Activated gamma-delta T cell treated with Interleukin-2 at 50 U/mL for 16 hours (primary cell): Measurements from ENCODE around the gene ECPAS.
"Not testable (repeated sequence)": the region's sequence is repeated elsewhere in the genome, so short reads cannot be mapped to it uniquely, and the experiment has no call there.

ENCODE experiments used
- DNase-seq: peaks from one replicate; pipeline ENCODE4 v3.0.0-alpha.2; 2020

ECPAS gene

GRCh38 chr9:111475195-111475594 is 9.0 kb downstream of the ECPAS start:
- no peak for DNase-seq

GRCh38 chr9:111474385-111474784 is 9.8 kb downstream of the ECPAS start:
- no peak for DNase-seq

DNA sequence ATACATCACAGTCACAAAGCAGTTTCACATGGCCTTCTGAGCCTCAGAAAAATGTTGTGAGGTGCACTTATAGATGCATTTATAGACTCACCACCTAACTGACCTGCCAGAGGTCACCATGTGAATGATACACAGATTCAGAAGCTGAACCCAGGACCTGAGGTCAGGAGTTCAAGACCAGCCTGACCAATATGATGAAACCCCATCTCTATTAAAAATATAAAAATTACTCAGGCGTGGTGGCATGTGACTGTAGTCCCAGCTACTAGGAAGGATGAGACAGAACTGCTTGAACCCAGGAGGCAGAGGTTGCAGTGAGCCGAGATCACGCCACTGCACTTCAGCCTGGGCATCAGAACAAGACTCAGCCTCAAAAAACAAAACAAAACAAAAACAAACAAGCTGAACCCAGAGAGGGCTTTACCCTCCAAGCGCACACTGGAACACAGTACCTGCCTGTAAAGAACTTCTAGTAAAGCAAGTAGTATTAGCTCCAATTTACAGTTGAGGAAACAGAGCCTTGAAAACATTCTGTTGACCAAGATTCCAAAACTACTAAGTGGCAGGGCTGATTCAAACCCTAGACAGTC is 16.3 kb downstream of the ECPAS start:
- no peak for DNase-seq

- no peak for DNase-seq
Measured at GRCh38 chr9:111463048-111463447, 21.1 kb downstream of the ECPAS start.

GRCh38 chr9:111458139-111459009 is 25.8 kb downstream of the ECPAS start:
- DNase-seq: no peak

GRCh38 chr9:111456529-111456928 is 27.7 kb downstream of the ECPAS start:
- no peak for DNase-seq

DNA sequence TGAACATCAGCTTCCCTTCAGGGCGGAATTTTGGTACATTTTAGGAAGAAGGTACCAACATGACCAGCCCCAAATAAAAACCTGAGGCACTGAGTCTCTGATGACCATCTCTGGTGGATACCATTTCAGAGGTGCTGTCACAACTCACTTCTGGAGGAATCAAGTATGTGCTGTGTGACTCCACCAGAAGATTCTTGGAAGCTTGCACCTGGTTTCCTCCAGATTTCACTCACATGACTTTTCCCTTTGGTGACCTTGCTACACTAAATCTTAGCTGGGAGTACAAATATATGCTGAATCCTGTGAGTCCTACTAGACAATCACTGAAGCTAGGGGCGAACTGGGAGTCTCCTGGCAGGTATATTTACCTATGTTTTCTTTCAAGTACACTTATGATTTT is 28.5 kb downstream of the ECPAS start:
- DNase-seq: no peak

DNA sequence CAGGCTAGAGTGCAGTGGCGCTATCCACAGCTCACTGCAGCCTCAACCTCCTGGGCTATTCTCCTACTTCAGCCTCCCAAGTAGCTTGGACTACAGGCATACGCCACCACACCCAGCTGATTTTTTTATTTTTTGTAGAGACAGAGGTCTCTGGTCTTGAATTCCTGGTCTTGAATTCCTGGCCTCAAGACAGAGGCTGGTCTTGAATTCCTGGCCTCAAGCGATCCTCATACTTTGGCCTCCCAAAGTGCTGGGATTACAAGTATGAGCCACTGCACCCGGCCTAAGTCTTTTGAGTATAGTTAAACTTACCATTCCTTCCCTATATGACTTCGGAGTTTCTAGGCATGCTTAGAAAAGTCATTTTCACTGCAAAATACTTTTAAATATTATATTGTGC is 29.4 kb downstream of the ECPAS start:
- no peak for DNase-seq

DNA sequence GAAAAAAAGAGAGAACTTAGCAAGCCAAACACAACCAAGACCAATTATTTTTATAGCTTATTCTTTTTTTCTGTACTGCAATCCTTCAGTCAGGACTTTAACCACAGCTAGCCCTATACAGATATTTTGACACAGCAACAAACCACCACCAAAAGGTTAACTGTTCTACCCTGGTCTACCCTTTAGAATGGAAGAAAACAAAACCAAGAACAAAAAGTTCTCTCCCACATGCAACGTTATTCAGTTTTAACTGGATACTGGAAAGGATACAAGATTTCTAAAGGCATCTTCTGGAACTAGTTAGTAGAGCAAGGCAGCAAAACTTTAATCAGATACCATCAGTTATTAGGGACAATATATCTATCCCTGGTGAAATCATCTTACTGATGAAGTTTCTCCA is 32.6 kb downstream of the ECPAS start:
- no peak for DNase-seq

DNA sequence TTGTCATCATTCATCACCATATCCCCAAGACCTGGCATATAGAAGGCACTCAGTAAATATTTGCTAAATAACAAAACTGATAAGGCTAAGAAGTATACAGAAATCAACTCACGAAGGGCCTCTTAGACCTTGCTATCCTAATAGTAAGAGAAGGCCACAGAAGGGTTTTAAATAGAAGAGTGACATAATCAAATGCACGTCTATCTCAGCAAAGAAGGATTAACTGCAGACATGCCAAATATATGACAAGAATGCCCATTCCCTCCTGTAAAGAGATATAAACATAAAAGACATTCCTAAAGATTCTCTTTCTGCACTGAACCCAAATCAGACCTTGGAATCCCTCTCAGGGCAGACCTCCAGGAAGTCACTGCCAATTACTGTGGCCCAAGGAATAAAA is 34.1 kb downstream of the ECPAS start:
- no peak for DNase-seq

GRCh38 chr9:111449705-111450104 is 34.5 kb downstream of the ECPAS start:
- no peak for DNase-seq

DNA sequence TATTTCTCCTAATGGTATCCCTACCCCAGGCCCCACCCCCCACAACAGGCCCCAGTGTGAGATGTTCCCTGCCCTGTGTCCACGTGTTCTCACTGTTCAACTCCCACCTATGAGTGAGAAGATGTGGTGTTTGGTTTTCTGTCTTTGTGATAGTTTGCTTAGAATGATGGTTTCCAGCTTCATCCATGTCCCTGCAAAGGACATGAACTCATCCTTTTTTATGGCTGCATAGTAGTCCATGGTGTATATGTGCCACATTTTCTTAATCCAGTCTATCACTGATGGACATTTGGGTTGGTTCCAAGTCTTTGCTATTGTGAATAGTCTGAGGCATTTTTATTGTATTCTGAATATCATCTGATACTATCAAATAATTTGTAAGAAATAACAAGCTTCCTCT is 38.4 kb downstream of the ECPAS start:
- not testable (repeated sequence) for DNase-seq

- DNase-seq: no peak
Measured at GRCh38 chr9:111443454-111443853, 40.7 kb downstream of the ECPAS start.

- DNase-seq: no peak
Measured at GRCh38 chr9:111442360-111443027, 41.7 kb downstream of the ECPAS start.

GRCh38 chr9:111440226-111440625 is 44.0 kb downstream of the ECPAS start:
- no peak for DNase-seq

DNA sequence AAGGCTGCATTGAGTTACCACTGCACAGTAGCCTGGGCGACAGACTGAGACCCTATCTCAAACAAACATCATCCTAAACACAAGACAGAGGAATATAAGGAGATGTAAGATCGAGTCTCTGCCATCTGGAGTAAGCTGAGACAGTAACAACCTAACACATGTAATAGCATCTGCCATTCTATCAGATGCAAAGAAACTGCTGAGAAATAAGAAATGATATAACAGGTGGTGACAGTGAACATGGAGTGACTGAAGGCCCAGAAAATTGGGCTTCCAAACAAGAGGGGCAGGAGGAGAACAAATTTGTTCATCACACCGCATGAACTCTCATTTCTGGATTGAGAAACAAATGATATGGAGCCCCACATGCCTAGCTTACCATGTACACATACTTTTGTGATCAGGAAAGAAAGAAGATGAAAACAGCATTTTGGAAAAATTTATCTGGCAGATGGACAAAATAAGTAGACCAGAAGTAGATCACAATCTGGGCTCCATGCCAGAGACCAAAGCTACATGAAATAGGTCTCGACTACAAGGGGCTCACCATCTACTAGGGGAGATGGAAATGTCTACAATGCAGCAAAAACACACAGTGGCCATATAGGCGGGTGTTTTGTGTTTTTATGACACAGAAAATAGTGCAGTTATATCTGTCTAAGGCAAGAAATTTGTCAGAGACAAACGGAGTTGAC is 45.5 kb downstream of the ECPAS start:
- DNase-seq: no peak

DNA sequence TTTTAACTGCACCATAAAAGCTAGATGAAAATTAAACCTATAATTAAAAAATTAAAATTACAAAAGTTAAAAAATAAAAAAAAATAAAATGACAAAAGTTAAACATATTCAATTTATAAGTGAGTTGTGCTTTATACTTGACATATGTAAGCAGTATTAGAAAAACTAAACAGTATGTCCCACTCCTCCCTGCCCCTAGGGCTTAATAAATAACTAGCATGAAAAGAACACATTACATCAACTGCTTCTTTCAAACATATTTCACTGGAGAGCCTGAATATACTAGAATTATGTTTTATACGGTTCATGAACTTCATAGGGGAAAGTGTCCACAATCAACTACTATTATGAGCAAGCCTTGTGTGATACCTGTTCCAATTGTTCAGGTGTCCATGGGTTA is 47.6 kb downstream of the ECPAS start:
- DNase-seq: no peak

DNA sequence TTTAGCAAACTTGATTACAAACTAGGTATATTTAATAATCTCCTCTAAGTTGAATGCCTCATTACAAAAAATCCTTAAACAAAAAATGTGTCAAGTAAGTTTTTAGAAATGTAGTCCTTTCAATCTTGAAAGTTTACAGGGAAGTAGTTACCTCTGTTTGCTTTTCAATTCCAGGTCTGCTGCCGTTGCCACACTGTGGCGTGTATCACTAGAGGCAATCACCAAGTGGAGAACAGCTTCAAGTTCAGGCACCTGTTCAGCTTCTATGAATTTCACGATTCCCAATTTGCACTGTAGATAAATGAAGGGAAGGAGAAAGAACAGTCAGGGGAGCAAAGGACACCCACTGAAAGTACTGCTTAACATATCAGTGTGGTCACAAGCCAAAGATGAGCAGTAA is 51.1 kb downstream of the ECPAS start:
- DNase-seq: no peak

GRCh38 chr9:111431684-111432083 is 52.5 kb downstream of the ECPAS start:
- DNase-seq: no peak

- DNase-seq: no peak
Measured at GRCh38 chr9:111429175-111429574, 55.0 kb downstream of the ECPAS start.

GRCh38 chr9:111427186-111427585 is 57.0 kb downstream of the ECPAS start:
- DNase-seq: no peak

- no peak for DNase-seq
Measured at GRCh38 chr9:111423389-111423788, 60.8 kb downstream of the ECPAS start.

DNA sequence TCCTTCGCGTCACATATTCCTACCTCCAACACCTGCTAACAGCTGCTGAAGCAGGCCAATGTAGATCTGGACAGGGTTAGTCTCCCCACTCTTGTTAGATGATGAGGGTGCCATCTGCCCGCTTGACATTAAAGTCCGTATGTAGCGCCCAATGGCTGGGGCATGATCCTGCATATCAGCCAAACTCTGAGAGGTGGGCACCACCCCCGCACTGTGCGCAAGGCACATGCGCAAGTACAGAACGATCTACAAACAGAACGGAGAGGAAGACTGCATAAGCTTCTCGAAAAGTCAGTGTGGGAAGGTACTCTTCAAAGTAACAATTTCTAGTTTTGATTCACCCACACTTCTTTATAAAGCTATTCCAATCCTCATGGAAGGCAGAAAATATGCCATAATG is 69.8 kb downstream of the ECPAS start:
- no peak for DNase-seq

GRCh38 chr9:111413996-111414395 is 70.2 kb downstream of the ECPAS start:
- no peak for DNase-seq
